GM13976 (cell line): ENCODE measurements around the gene PIM3.
A peak's percentile ranks its signal among the peaks of the same experiment; 100 is the strongest.

Experiments
- DNase-seq: peaks from one replicate; pipeline ENCODE4 v3.0.0; 2012; ENCODE audit warnings: low spot score
- in situ Hi-C: fragments of 300-500 bp; cut with MboI; formaldehyde crosslinking; loops from one replicate; pipeline ENCODE4 v1.12.0; 2022; ENCODE audit warnings: low sequenced_read_pairs, mixed read lengths, inconsistent platforms; ENCODE audit not compliant: unreplicated experiment
- TF ChIP-seq, protein P1 (sequence below): IDR thresholded peaks from 2 replicates; pipeline ENCODE4 v1.5.1; 2012; ENCODE audit warnings: borderline replicate concordance, mild to moderate bottlenecking; ENCODE audit not compliant: insufficient read depth; ENCODE audit errors: extremely low read depth, missing control alignments, control extremely low read depth

PIM3 gene

DNA sequence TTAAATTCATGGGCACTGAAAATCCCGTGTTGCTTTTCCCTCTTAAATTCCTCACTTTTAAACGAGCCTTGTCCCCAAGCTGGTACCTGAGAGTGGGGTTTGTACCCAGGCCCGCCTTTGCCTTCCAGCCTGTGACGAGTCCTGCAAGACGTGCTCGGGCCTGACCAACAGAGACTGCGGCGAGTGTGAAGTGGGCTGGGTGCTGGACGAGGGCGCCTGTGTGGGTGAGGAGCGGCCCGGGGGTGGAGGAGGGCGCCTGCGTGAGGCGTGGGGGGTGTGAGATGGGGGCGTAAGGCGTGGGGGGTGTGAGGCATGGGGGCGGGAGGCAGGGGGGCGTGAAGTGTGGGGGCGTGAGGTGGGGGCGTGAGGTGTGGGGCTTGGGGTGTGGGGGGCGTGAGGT lies 38.1 kb upstream of the PIM3 start:
- in situ Hi-C loops, result no loop called here
- DNase-seq, result no peak
- TF ChIP-seq, protein P1, sequence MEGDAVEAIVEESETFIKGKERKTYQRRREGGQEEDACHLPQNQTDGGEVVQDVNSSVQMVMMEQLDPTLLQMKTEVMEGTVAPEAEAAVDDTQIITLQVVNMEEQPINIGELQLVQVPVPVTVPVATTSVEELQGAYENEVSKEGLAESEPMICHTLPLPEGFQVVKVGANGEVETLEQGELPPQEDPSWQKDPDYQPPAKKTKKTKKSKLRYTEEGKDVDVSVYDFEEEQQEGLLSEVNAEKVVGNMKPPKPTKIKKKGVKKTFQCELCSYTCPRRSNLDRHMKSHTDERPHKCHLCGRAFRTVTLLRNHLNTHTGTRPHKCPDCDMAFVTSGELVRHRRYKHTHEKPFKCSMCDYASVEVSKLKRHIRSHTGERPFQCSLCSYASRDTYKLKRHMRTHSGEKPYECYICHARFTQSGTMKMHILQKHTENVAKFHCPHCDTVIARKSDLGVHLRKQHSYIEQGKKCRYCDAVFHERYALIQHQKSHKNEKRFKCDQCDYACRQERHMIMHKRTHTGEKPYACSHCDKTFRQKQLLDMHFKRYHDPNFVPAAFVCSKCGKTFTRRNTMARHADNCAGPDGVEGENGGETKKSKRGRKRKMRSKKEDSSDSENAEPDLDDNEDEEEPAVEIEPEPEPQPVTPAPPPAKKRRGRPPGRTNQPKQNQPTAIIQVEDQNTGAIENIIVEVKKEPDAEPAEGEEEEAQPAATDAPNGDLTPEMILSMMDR, result no peak

DNA sequence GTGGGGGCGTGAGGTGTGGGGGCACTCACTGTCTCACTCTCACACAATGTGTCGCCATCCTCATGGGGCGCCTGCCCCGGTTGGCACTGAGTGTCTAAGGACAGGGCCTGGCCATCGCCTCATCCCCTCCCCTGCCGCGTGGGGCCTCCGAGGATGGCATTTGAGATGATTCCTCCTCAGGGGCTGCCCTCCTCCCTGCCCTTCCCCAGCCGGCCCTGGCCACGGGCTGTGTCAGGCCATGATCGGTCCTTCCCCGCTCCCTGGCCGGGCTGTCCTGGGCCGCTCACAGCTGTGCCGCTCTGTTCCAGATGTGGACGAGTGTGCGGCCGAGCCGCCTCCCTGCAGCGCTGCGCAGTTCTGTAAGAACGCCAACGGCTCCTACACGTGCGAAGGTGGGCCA lies 37.6 kb upstream of the PIM3 start:
- in situ Hi-C loops, result no loop called here
- DNase-seq, result no peak
- TF ChIP-seq, protein P1, result no peak

GRCh38 chr22:49923445-49923844 lies 37.1 kb upstream of the PIM3 start:
- DNase-seq, result peak; percentile 83
- in situ Hi-C loops, result no loop called here
- TF ChIP-seq, protein P1, result peak; percentile 60

DNA sequence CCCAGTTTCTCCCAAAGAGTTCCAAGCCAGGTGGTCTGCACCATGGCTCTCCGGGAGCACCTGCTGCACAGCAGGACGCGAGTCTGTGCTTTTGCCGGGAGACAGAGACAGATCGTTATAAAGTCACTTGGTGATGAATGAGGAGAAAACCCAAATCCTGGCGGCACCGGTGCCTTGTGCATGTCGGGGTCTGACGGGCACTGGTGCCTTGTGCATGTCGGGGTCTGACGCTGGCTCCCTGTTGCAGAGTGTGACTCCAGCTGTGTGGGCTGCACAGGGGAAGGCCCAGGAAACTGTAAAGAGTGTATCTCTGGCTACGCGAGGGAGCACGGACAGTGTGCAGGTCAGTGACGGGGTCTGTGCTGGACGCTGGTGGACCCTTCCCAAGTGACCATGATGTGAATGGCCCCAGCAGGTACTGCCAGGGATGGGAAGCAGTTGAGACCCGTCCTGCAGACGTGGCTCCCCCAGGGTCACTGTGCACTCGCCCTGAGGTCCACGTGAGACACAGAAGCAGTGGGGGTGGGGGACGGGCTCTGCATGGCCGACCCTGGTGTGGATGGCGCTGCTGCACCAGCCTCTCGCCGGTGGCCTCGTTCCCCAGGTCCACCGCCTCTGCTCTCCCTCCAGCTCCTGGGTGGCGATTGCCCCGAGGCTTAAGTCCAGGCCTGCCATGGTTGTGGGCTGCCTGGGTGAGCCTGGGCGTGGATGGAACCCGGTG lies 36.3 kb upstream of the PIM3 start:
- DNase-seq, result no peak
- in situ Hi-C loops, result no loop called here
- TF ChIP-seq, protein P1, result no peak

DNA sequence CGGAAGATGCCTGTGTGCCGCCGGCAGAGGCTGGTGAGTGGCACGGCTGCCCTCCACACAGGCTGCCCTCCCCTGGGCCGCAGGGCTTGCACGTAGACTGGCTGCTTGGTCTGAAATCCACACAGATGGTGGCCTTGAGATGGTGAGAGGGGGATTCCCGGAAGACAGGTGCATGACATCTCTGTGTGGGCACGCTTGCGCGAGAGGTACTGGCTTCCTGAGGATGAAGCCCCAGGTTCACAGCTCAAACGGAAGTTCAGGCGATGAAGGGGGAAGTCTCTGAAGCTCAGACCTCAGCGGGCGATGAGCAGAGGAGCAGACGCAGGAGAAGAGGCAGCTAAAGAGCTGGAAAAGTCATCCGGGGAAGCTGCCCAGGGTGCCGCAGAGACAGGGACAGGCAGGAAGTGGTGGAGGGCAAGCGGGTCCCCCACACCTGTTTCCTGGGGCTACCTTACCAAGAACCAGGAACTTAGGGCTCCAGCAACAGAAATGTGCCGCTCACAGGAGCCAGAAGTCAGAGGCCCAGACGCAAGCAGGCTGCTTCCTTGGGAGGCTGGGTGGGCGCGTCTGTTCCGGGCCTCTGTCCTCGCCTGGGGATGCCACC lies 34.9 kb upstream of the PIM3 start:
- in situ Hi-C loops, result no loop called here
- TF ChIP-seq, protein P1, result no peak
- peak; percentile 80 for DNase-seq

DNA sequence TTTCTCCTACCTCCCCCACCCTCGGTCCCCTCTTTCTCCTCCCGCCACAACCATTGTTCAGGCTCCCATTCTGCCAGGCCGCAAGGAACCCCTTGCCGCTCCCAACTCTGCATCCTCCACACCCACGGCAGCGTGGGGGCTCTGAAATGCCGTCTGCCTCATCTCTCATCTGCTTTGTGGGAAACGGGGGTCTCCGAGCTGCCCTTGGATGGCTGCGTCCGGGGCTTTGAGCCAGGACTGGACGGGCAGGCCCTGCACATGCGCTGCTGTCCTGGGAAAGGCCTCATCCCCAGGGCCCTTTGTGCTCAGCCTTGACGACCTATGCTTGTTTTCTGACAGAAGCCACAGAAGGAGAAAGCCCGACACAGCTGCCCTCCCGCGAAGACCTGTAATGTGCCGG lies 33.7 kb upstream of the PIM3 start:
- in situ Hi-C loops, result no loop called here
- DNase-seq, result no peak
- TF ChIP-seq, protein P1, result no peak
